ENCODE measurements around the gene KCNQ1. TPM values are rescaled to one million over a fixed set of nuclear protein-coding genes. Genes with fewer than 3 reads are reported as not detected.

Gene KCNQ1
- total RNA-seq, 1 experiment from 2014 or later, result 2.3 TPM

DNA sequence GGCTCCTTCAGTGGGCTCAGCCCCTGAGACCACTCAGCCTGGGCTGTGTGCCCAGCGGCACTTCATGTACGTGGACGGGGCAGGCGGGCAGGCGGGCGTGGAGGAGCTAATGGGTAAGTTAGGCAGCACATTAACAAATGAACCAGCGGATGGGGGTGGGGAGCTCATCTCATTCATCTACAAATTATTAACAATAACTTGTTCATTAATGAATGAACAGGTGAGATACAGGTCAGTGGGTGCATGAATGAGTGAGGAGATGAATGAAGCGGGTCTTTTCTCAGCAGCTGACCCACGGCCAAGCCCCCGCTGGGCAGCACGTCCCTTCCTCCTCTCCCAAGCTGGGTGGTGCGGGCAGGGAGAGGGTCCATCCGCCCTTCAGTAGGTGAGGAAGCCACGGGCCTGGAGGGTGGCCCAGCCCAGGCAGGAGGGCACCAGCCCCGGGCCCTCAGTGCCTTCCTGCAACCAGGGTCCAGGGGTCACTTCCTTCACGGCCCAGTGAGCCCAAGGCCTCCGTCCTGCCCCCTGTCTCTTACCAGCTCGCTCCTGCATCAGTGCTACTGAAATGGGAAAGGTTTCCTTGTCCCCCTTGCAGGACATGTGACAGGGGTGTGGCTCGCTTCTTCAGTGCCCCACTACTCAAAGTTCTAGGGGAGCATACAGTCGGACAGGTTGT is 315.5 kb downstream of the KCNQ1 start:
- H3K9me3 Mint-ChIP-seq, result peaks cover 10 to 11% of the 10 kb centered on the region in 2 experiments; a peak in 4 of 5 replicates
- H3K4ac ChIP-seq (ENCODE audit: low read depth, low read length), result no peak overlapping the region
- H4K20me1 ChIP-seq (ENCODE audit: control insufficient read depth, insufficient read depth, insufficient read length), result no peaks in the 10 kb centered on the region
- H3K27me3 Mint-ChIP-seq (ENCODE audit: low read depth), result peaks cover 82% of the 10 kb centered on the region
- no peak overlapping the region for H3K56ac ChIP-seq (ENCODE audit: insufficient read length, low read depth, low read length)
- H2BK5ac ChIP-seq (ENCODE audit: insufficient read length, low read length), result no peak overlapping the region
- no peak overlapping the region for H2BK120ac ChIP-seq (ENCODE audit: low read depth, low read length, poor library complexity, severe bottlenecking)
- WGBS (ENCODE audit: extremely low coverage, insufficient read length, low lambda C conversion rate), result no CpG with 5 or more reads among the region's 20 CpGs
- no peak overlapping the region for H3K14ac ChIP-seq (ENCODE audit: insufficient read depth, low read length)
- no peak overlapping the region for H3K27ac ChIP-seq (ENCODE audit: insufficient read length, low read depth, low read length)
- no peak overlapping the region for H3K18ac ChIP-seq (ENCODE audit: insufficient read length, low read depth, low read length)
- H2AFZ ChIP-seq (ENCODE audit: low read length), result no peak overlapping the region
- H2BK15ac ChIP-seq (ENCODE audit: low read depth, low read length), result no peak overlapping the region
- H3K4me2 ChIP-seq (ENCODE audit: insufficient read depth, insufficient read length, low read length), result no peak overlapping the region
- peaks cover 0 to 2% (median 2%) of the 10 kb centered on the region in 3 experiments; a peak in 3 of 7 replicates for H3K36me3 Mint-ChIP-seq (ENCODE audit: insufficient read depth in 1 of 3, low read depth in 3 of 3)
- H4K8ac ChIP-seq (replicated peaks; ENCODE audit: insufficient read length, low read depth, low read length), result no peak overlapping the region
- no peaks in the 10 kb centered on the region for H3K23me2 ChIP-seq (ENCODE audit: insufficient read length, low read depth, low read length, poor library complexity, severe bottlenecking)
- peaks cover 3% of the 10 kb centered on the region; the same call in 1 of the 2 replicates for H3K27me3 ChIP-seq (ENCODE audit: insufficient read depth, low read length)
- no peak overlapping the region for H3T11ph ChIP-seq (ENCODE audit: low read length)
- no peak overlapping the region for H4K91ac ChIP-seq (ENCODE audit: insufficient read length, low read depth, low read length)
- H3K79me1 ChIP-seq (ENCODE audit: insufficient read depth, low read depth, low read length, poor library complexity, severe bottlenecking), result no peaks in the 10 kb centered on the region
- DNase-seq, result peak; percentile 14
- no peaks in the 10 kb centered on the region for H3K79me2 ChIP-seq (ENCODE audit: insufficient read depth, low read length)
- H2BK12ac ChIP-seq (ENCODE audit: insufficient read length, low read depth, low read length), result no peak overlapping the region
- H2BK20ac ChIP-seq (ENCODE audit: low read depth, low read length, poor library complexity, severe bottlenecking), result no peak overlapping the region
- H3K4me1 ChIP-seq (ENCODE audit: insufficient read depth, low read length), result no peaks in the 10 kb centered on the region
- H3K4me1 Mint-ChIP-seq, result no peaks in the 10 kb centered on the region
- TF ChIP-seq, protein P1, sequence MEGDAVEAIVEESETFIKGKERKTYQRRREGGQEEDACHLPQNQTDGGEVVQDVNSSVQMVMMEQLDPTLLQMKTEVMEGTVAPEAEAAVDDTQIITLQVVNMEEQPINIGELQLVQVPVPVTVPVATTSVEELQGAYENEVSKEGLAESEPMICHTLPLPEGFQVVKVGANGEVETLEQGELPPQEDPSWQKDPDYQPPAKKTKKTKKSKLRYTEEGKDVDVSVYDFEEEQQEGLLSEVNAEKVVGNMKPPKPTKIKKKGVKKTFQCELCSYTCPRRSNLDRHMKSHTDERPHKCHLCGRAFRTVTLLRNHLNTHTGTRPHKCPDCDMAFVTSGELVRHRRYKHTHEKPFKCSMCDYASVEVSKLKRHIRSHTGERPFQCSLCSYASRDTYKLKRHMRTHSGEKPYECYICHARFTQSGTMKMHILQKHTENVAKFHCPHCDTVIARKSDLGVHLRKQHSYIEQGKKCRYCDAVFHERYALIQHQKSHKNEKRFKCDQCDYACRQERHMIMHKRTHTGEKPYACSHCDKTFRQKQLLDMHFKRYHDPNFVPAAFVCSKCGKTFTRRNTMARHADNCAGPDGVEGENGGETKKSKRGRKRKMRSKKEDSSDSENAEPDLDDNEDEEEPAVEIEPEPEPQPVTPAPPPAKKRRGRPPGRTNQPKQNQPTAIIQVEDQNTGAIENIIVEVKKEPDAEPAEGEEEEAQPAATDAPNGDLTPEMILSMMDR (conservative IDR thresholded peaks at IDR 0.05), result no peak
- no peak overlapping the region for H3K27ac Mint-ChIP-seq
- H3K23ac ChIP-seq (ENCODE audit: insufficient read length, low read depth, low read length), result no peak overlapping the region
- no peak overlapping the region for H3K9ac ChIP-seq (ENCODE audit: extremely low read depth, insufficient read length, low read length)
- H3K4me3 Mint-ChIP-seq, result no peak overlapping the region
- H4K5ac ChIP-seq (ENCODE audit: insufficient read length, low read depth, low read length), result no peak overlapping the region
- no peaks in the 10 kb centered on the region for H3K9me3 ChIP-seq (ENCODE audit: control insufficient read depth, low read depth, low read length)
- H2AK5ac ChIP-seq (ENCODE audit: insufficient read length, low read length), result no peak overlapping the region

Measured in H9 (cell line).